GM19238 (cell line): Measurements from ENCODE around the gene MVK.

Experiments used
- DNase-seq: peaks from one replicate; pipeline ENCODE4 v3.0.0; 2011; ENCODE audit warnings: low spot score; ENCODE audit not compliant: insufficient read length

The MVK gene

DNA sequence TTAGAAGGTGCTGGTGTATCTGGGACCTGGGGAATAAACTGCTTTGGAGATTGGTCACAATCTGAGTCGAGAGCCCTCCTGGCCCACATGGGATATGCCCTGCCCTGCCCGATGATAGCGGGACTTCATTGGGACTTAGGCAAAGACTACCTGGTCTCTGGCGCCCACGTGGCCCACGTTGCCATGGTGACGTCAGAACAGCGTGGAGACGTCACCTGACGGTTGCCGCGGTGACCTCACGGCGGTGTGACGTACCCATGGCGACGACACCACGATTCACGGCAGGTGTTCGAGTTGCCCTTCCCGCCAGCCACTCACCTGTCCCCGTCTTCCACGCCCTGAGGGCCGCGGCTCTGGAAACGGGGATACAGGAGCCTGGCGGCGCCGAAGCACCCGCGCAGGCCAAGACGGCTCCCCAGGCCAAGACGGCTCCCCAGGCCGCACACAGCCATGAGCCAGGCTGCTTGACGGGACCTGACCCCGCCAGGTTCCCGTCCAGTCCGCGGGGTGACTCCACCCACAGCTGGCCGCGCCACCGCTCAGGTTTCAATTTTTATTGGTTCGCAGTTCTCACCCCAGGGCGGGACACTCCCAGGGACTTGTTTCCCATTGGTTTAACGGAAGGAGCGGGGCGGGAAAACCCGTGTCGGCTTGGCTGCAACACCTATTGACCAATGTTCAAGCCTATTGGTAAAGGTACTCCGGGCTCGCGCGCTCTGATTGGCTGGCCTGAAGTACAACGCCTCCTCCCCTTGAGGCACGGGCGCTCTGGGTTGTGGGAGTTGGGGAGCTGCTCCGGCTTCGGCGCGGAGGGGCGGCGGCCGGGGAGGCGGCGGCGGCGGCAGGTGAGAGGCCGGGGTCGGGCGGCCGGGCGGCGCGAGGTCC, at the start of gene MVK, which contains the start of gene MMAB:
Gene MVK, plus strand, starts transcription at position 766 of the 885 bp plus-strand sequence. CDS start 1,029 bp downstream, outside the sequence.
Gene MMAB, minus strand, starts transcription at position 476 of the 885 bp plus-strand sequence. Its CDS starts 24 bp downstream, at position 452.
- DNase-seq: peak; percentile 99

DNA sequence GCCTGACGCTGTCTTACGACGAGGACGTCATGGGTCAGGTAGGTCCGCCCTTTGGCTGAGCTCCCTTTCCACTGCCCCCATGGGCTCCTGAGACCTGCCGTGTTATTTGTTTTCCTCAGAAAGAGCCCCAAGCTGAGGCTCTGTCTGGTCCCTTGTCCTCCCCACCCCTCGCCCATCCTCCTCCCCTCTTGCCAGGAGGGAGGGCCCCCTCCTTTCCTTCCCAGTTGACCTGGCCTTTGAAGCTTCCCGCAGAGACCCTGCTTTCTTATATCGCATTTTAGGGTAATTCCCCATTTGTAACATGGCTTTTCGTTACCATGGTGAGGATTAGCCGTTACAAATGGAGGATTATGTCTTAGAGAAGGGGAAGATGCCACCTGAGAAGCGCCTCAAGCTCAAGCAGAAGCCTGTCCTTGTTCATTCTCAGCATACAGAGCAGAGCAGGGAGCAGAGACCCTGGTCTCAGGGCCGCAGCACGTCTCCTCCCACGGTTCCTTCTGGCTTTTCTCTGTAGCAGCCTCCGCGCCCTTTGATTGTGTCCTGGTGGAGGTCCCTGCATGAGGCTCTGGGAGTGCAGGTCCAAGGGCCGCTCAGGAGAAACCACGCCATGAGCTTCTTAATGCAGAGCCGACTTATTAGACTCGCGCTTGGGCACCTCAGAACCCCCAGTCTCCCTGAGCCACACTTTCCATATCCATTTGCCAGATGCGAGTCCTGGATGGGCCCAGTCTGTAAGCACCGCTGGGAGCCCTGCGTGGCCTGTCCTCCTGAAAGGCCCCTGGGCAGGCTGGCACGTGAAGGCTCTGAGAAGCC, 48.9 kb upstream of the MVK start:
- DNase-seq: no peak

GRCh38 chr12:109525279-109525585, 48.4 kb upstream of the MVK start:
- no peak for DNase-seq

DNA sequence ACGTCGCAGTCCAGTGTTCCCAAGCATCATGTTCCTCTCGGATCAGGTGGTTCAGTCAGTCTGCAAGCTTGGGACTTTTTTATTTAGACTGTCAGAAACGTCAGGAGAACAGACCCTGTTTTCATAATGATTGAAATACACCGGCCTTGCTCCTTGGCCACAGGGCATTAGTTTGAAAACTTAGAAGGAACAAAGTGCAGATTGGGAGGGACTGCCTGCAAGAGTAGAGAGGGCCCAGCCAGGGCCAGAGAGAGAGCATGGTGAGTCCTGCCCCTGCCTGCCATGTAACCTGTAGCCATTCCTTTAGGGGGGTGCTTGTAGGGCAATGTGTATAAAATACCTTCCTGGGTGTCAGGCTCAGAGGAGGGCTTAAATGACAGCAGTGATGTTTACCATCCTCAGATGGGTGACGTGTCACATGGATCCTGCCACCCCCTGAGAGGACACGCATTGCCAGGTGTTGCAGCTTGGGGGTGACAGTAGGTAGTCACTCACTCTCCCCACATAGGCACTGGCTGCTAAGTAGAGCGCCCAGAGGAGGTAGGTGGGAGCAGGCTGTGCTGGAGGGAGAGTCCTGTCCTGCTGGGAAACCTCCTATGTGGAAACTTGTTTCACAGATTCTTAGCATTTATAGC, 46.0 kb upstream of the MVK start:
- no peak for DNase-seq

- no peak for DNase-seq
Measured at GRCh38 chr12:109529691-109530640, 43.6 kb upstream of the MVK start.

GRCh38 chr12:109531411-109531810, 42.2 kb upstream of the MVK start:
- no peak for DNase-seq

- no peak for DNase-seq
Measured at GRCh38 chr12:109532721-109533486, 40.7 kb upstream of the MVK start.

DNA sequence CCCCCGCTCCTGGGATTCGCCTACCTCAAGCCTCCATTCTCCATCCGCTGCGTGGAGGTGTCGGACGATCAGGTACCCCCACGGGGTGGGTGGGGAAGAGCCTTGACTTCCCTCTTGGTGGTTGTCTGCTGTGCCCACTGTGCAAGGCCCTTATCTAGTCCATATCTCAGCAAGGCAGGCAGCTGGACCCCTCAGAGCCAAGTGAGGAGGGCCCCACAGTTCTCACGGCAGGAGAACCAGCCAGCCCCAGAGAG, 40.2 kb upstream of the MVK start:
- DNase-seq: no peak

- no peak for DNase-seq
Measured at GRCh38 chr12:109534456-109534855, 39.1 kb upstream of the MVK start.

- DNase-seq: no peak
Measured at GRCh38 chr12:109535231-109535862, 38.2 kb upstream of the MVK start.

GRCh38 chr12:109535863-109536250, 37.7 kb upstream of the MVK start:
- DNase-seq: no peak

DNA sequence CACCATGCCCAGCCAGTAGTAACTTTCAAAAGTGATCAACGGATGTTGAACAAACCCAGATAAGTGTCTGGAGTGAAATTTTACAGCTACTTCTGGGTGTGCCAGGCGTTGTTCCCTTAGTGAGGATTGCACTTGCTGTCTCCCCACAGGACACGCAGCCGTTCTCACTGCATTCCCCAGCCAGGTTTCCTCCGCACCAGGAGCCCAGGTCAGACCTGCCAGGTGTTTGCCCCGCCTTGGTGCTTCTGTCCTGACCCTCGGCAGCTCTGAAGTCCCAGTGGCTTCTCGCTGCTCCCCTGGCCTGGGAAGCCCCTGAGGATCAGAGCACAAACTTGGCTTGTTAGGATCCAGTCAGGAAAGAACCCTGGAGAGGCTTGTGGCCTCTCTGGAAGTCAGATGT, 36.5 kb upstream of the MVK start:
- DNase-seq: no peak

DNA sequence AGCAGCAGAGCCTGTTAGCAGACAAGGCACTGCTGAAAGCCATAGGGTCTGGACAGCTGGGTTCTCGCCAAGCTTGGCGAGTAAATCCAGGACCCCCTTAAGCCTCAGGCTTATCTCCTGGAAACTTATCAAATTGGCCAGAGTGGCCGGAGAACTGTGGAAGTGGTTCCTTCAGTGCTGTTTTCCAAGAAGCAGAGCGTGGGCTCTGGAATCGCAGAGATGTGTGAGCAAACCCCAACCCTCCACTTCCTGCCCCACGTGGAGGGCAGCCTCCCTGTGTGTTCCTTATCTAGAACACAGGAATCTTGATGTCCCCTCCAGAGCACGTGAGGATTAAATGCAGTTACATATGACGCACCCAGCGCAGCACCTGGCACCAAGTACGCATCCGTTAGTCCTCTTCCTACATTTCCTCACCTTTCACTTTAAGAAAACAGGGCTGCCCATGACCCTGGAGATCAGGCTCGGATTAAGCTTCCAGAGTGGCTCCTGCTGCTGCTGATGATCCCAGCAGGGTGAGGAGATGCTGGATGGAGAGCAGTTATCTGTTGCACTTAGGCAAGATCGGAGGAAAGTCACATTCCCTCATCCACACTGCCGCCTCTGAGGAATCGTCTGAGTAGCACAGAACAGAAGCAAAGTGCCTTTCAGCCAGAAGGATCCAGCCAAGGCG, 35.3 kb upstream of the MVK start:
- DNase-seq: no peak

- DNase-seq: no peak
Measured at GRCh38 chr12:109539508-109539907, 34.1 kb upstream of the MVK start.

- DNase-seq: no peak
Measured at GRCh38 chr12:109540526-109541412, 32.8 kb upstream of the MVK start.

- no peak for DNase-seq
Measured at GRCh38 chr12:109541413-109541726, 32.2 kb upstream of the MVK start.

DNA sequence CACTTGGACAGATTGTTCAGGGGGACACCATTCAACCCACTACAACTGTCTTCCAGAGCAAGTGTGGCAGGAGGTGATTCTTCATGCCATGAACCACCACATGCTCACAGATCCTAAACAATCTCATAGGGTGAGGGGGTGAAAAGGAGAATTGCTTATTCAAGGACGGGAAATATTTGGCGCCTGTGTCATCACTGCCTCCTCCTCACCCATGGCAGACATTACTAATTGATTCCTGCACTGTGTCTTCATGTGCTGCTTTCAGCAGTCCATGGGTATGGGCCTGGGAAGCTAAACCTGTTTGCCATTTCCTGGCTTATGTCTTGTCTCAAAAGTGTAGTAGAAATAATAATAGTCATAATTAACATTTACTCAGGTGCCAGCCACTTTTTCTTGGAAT, 31.6 kb upstream of the MVK start:
- DNase-seq: no peak

GRCh38 chr12:109542876-109543275, 30.7 kb upstream of the MVK start:
- no peak for DNase-seq
